Measurements from ENCODE around the gene GTPBP3.

GTPBP3 gene

DNA sequence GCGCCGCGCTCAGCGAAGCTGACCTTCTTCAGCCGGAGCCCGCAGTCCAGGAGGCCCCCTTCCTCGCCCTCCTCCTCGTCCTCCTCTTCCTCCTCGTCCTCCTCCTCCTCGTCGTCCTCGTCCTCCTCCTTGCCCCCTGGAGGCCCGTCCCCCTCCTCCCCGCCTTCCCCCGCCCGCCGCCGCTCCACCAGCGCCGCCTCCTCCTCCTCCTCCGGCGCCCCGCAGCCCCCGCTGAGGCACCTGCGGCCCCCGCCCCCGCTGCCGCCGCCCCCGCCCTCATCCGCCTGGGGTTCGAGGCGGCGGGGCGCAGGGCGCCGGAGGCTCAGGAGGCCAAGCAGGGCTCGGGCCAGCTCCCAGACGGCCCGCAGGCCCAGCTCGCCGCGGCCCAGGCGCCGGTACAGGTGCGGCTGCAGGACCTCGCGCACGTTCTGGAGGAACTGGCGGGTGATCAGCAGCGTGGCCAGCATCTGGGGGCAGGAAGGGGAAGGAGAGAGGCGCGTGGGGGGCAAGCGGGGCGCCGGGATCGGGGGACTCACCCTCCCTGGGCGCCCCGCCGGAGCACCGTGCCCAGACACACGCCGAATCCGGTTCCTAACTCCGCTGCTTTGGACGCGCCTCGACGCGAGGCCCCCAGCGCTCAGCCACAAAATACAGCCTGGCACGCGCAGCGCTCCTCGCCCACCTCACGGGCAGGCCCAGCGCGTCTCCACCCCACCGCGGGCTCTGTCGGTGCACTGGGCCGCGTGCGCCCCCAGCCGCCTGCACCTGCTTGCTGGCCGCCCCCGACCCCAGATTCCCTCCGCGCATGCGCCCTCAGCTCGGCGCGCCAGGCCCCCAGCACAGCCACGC is 8.6 kb upstream of the GTPBP3 start:
- DNase-seq: peak; percentile 32 to 38

- no peak for DNase-seq
Measured at GRCh38 chr19:17329366-17330261, 7.7 kb upstream of the GTPBP3 start.

- DNase-seq: no peak
Measured at GRCh38 chr19:17330262-17331044, 6.9 kb upstream of the GTPBP3 start.

DNA sequence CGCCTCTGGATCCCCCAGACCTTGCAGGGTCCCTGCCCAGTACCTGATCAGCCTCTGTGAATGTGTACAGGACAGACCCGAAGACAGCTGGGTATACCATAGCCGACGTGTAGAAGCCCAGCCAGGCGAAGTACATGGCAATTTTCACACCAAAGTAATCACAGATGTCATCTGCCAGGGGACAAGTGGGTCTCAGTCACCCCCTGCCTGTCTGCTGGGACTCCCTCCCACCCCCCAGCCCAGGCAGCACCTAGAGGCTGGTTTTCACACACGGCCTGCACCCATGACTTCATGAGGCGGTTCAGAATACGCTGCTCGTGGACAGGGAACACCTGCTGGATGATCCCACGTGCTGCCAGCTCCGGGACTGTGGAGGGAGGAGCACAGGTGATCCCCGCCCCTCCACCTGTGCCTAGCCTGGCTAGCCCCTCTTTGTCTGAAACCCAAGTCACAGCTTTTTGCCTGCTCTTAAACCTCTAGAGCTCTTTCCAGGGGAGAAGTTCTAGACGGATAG is 6.3 kb upstream of the GTPBP3 start:
- DNase-seq: no peak

DNA sequence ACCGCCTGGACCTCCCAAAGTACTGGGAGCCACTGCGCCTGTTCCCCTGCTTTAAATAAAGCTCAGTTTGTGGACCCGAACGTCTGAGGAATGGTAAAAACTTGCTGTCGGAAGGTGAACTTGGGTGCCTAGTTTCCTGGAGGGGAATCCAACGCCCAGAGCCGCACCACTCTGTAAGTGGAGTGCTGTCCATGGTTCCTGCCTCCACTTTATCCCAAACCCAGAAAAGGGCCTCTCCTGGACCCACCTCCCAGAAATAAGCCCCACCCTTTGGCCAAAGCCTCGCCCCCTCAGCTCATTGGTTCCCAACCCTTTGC is 5.0 kb upstream of the GTPBP3 start:
- DNase-seq: no peak

DNA sequence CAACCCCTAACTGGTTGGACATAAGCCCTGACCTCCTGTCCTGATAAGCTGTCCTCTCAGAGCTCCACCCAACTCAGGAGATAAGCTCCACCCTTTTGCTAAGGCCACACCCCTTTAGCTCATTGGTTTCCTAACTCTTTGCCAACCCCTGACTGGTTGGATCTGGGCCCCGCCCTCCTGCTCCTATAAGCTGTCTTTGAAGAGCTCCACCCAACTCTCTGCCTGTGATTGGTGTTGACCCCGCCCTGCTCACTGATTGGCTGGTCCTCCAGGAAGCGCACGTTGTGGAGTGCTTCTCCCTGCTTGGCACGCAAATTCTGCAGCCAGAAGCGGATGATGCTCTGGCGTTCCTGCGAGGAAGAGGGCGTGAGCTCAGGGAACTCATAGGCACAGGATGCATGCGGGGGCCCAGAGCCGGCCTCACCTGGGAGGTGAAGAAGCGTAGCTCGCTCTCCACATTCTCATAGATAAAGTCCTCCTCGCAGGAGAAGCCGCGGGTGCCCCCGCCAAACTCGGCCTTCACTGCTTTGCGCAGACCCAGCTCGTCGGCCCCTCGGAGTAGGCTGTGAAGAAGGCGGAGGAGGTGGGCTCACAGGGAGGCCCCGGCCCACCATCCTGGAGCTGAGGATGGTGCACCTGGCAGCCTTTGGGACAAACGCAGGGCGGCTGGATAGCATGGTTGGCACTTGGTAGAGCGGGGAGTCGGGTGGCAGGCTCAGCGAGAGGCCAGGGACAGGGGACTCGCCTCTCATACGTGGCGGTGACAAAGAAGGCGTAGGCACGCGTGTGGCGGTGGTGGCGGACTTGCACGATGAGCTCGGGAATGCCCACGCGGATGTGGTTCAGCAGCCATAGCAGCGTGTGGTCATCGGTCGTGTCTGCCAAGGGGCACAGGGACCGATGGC is 4.4 kb upstream of the GTPBP3 start:
- peak; percentile 35 to 42 for DNase-seq

- peak; percentile 79 to 81 for DNase-seq
Measured at GRCh38 chr19:17333611-17334413, 3.5 kb upstream of the GTPBP3 start.

GRCh38 chr19:17334414-17335409 is 2.6 kb upstream of the GTPBP3 start, which contains the start of gene ANO8:
ANO8 (minus strand) TSS chr19:17334855; CDS start chr19:17334670, 185 bp downstream.
- DNase-seq: peak; percentile 97 to 98

DNA sequence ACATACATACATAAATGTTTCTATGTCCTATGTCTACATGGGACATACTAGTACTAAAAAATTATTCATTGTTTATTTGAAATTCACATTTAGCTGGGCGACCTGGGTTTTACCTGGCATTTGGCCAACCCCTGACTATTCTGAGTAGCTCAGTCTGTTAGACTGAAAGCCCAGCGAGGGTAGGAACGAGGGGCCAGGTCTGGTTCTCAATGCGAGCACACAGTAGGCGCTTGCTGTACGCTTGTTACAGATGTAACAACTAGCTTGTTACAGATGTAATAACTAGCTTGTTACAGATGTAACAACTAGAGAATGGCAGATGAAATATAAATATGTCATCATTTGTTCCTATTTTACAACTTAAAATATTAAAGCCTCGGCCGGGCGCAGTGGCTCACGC is 1.8 kb upstream of the GTPBP3 start:
- no peak for DNase-seq

GRCh38 chr19:17337675-17338432 is 501 bp downstream of the GTPBP3 start:
- DNase-seq: peak; percentile 41 to 67

GRCh38 chr19:17338433-17339078 is 1.2 kb downstream of the GTPBP3 start:
- no peak for DNase-seq

GRCh38 chr19:17339088-17339741 is 1.9 kb downstream of the GTPBP3 start:
- peak; percentile 54 to 72 for DNase-seq

- no peak for DNase-seq
Measured at GRCh38 chr19:17340302-17340870, 3.0 kb downstream of the GTPBP3 start.

- DNase-seq: no peak
Measured at GRCh38 chr19:17340871-17341357, 3.6 kb downstream of the GTPBP3 start.

GRCh38 chr19:17341386-17341785 is 4.0 kb downstream of the GTPBP3 start:
- DNase-seq: no peak

DNA sequence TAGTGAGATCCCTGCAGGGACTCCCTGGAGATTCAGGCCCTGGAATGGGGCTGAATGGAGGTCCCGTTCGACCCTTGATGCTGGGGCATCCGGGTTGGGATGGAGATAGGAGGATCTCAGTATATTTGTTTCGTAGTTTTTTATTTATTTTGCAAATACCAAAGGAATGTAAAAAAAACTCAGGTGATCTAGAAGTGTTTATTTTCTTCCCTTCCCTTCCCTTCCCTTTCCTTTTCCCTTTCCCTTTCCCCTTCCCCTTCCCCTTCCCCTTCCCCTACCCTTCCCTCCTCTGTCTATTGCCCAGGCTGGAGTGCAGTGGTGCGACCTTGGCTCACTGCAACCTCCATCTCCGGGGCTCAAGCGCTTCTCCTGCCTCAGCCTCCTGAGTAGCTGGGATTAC is 4.5 kb downstream of the GTPBP3 start:
- no peak for DNase-seq

DNA sequence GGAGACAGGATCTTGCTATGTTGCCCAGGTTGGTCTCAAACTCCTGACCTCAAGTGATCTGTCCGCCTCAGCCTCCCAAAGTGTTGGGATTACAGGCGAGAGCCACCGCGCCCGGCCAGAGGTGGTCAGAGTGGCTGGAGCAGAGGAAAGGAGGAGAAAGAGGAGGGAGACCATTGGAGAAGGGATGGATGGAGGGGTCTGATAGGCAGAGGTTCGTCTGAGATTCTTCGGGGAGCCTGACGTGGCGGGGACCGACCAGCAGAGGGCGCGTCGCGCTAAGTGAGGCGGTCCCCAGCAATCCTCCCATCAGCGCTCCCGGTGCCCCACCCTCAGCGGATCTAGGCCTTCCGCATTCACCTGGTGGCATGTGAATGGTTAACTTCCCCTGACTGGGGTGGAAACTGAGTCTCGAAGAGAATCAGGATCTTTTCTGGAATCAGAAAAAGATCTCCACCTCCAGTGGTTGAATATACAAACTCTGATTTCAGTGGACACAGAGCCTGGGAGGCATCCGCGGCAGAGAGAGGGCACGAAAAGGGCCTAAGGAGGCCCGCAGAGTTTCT is 8.8 kb downstream of the GTPBP3 start:
- DNase-seq: peak; percentile 85 to 88

All from stimulated activated CD4-positive, alpha-beta T cell treated with anti-CD3 and anti-CD28 coated beads, Interleukin-2, amount 100 ng/mL, for 24 hours (primary cell).